Spleen (tissue), 7 donors: ENCODE measurements around the gene NUP210L.

Experiments used
- POLR2A ChIP-seq, 3 donors: fragments of 450-650 bp; IDR thresholded peaks; one replicate each; pipeline ENCODE4 v1.5.1; 2017; ENCODE audit warnings: antibody characterized with exemption in 3 of 3, mild to moderate bottlenecking in 1 of 3
- TF ChIP-seq, protein P1 (sequence below), 11 experiments: fragments of 200-600 bp in 7 of 11; fragments of 450-650 bp in 4 of 11; sonication (generic) in 4 of 11; IDR thresholded peaks in 8 of 11; conservative IDR thresholded peaks in 3 of 11; 1 replicate in 7 of 11; 2 replicates in 4 of 11; pipeline versions ENCODE4 v1.4.0 to v1.8.0; 2016 to 2021; ENCODE audit warnings: antibody characterized with exemption in 11 of 11, inconsistent platforms in 4 of 11, mild to moderate bottlenecking in 1 of 11
- donor health status: DM: no; HTN: no; CAD: no; lungs with moderate emphysema.
- donor health status: DM: no; HTN: no; CAD: no.
- donor health status: DM: no; HTN: no; CAD: no.

DNA sequence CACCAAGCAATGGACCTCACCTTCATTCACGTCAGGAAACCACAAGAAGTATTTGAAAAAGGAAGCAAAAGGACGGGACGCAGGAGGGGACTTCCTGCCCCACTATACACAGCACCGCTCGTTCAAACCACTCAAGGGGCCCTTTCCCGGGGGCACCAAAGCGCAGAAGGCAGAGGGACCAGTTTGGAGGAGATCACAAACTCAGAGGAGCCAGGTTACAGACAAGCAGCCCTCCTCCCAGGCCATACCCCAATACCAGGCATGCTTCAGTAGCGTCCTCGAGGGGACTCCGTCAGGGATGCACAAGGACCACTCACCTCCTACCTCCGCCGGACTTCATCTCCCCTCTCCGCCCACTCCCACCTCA, 197.1 kb downstream of the NUP210L start:
- TF ChIP-seq, protein P1, sequence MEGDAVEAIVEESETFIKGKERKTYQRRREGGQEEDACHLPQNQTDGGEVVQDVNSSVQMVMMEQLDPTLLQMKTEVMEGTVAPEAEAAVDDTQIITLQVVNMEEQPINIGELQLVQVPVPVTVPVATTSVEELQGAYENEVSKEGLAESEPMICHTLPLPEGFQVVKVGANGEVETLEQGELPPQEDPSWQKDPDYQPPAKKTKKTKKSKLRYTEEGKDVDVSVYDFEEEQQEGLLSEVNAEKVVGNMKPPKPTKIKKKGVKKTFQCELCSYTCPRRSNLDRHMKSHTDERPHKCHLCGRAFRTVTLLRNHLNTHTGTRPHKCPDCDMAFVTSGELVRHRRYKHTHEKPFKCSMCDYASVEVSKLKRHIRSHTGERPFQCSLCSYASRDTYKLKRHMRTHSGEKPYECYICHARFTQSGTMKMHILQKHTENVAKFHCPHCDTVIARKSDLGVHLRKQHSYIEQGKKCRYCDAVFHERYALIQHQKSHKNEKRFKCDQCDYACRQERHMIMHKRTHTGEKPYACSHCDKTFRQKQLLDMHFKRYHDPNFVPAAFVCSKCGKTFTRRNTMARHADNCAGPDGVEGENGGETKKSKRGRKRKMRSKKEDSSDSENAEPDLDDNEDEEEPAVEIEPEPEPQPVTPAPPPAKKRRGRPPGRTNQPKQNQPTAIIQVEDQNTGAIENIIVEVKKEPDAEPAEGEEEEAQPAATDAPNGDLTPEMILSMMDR (IDR thresholded peaks at IDR 0.05 in 8 of 11, conservative IDR thresholded peaks at IDR 0.05 in 3 of 11): no peak
- TF ChIP-seq POLR2A (IDR thresholded peaks at IDR 0.05): peak in 1 of 3 donors; percentile 18
